Left renal cortex interstitium (tissue), 4 donors: ENCODE data around the gene RHCE. TPM values are rescaled to one million over a fixed set of nuclear protein-coding genes. Genes with fewer than 3 reads are reported as not detected.

ENCODE experiments used
- polyA plus RNA-seq, 4 donors: library from polyadenylated mRNA; unstranded; fragments of 120-200 nt; gene quantifications; one replicate each; pipeline ENCODE4 v1.2.1, GENCODE V29; 2013; ENCODE audit not compliant: insufficient read length in 4 of 4

The RHCE gene
- polyA plus RNA-seq, 4 donors, result 0.56 to 1.9 (median 0.86) TPM

Other genes starting within 250 kb of the RHCE start
- 100 to 1,000 TPM in 2 of 4 donors, 10 to 100 TPM in 2; 92.8 to 122 (median 107) TPM for gene SYF2, start 188.3 kb downstream of the RHCE start, polyA plus RNA-seq
- 100 to 1,000 TPM in 3 of 4 donors, 10 to 100 TPM in 1; 85.7 to 276 (median 175) TPM for gene RSRP1, start 173.4 kb downstream of the RHCE start, polyA plus RNA-seq
- 1 to 10 TPM in 3 of 4 donors, under 1 TPM in 1; 0.30 to 2.9 (median 1.9) TPM for gene RHD, start 148.3 kb downstream of the RHCE start, polyA plus RNA-seq
- gene TMEM50A, start 82.5 kb downstream of the RHCE start, polyA plus RNA-seq, result 100 to 1,000 TPM; 101 to 136 (median 121) TPM
- gene MACO1, start 10.1 kb upstream of the RHCE start, polyA plus RNA-seq, result 10 to 100 TPM; 25.9 to 27.2 (median 26.7) TPM
- gene LDLRAP1, start 122.8 kb upstream of the RHCE start, polyA plus RNA-seq, result 10 to 100 TPM; 12.4 to 15.4 (median 14.3) TPM
- 10 to 100 TPM; 14.5 to 21.7 (median 18.5) TPM for gene MAN1C1, start 196.0 kb upstream of the RHCE start, polyA plus RNA-seq